ENCODE measurements around the gene MEIS2. TPM values are rescaled to one million over a fixed set of nuclear protein-coding genes. Genes with fewer than 3 reads are reported as not detected.

Gene MEIS2
- total and polyA plus RNA-seq, 2 experiments from 2014 or later = 224 to 432 TPM

GRCh38 chr15:37093480-37094332 is 6.6 kb downstream of the MEIS2 start:
- peak in 1 of 2 donors; percentile 87 for DNase-seq (ENCODE audit: low read depth in 1 of 2, low spot score in 1 of 2)
- no peak for TF ChIP-seq CTCF (IDR thresholded peaks at IDR 0.05; ENCODE audit: low read depth, low read length)
- peaks cover 85% of the 10 kb centered on the region for H3K36me3 ChIP-seq
- H3K27me3 ChIP-seq = no peaks in the 10 kb centered on the region
- peak overlapping the region; percentile 97 for H3K27ac ChIP-seq
- peak overlapping the region; percentile 98 for H3K4me3 ChIP-seq
- peaks cover 49% of the 10 kb centered on the region for H3K4me1 ChIP-seq (ENCODE audit: low read depth)
- H3K9me3 ChIP-seq (ENCODE audit: low read depth) = no peaks in the 10 kb centered on the region

- Histone ChIP-seq H3K4me1 (ENCODE audit: low read depth) (peaks cover 79% of the 10 kb centered on the region), H3K4me3 (peak overlapping the region; percentile 98), H3K27ac (peak overlapping the region; percentile 17), H3K27me3 (no peaks in the 10 kb centered on the region), H3K9me3 (ENCODE audit: low read depth) (no peaks in the 10 kb centered on the region), H3K36me3 (peaks cover 91% of the 10 kb centered on the region)
- no peak for TF ChIP-seq CTCF (IDR thresholded peaks at IDR 0.05; ENCODE audit: low read depth, low read length)
- no peak for DNase-seq (ENCODE audit: low read depth in 1 of 2, low spot score in 1 of 2)
Measured at GRCh38 chr15:37090543-37091175, 9.7 kb downstream of the MEIS2 start.

DNA sequence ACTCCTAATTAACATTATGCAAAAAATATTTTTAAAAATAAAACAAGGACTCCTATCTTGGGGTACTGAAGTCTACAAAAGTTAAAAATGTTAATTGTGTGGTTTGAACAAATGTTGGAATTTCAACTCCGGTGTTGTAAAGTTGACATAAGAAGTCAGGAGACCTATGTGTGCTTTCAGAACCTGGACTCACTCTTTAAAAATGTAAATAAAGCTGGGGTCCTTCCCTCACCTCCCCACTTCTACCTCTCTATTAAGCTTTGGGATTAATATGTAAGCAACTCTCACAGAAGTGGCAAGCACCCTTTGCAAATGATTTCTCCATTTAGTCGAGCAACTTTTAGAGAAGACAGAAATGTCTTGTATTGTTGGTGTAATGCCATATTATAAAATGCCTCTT is 11.9 kb downstream of the MEIS2 start:
- DNase-seq (ENCODE audit: low read depth in 1 of 2, low spot score in 1 of 2) = no peak
- no peaks in the 10 kb centered on the region for H3K27me3 ChIP-seq
- TF ChIP-seq CTCF (IDR thresholded peaks at IDR 0.05; ENCODE audit: low read depth, low read length) = no peak
- peak overlapping the region; percentile 76 for H3K27ac ChIP-seq
- peaks cover 97% of the 10 kb centered on the region for H3K4me1 ChIP-seq (ENCODE audit: low read depth)
- peak overlapping the region; percentile 98 for H3K4me3 ChIP-seq
- no peaks in the 10 kb centered on the region for H3K9me3 ChIP-seq (ENCODE audit: low read depth)
- peaks cover 93% of the 10 kb centered on the region for H3K36me3 ChIP-seq

- H3K4me3 ChIP-seq = no peak overlapping the region
- TF ChIP-seq CTCF (IDR thresholded peaks at IDR 0.05; ENCODE audit: low read depth, low read length) = no peak
- no peak for DNase-seq (ENCODE audit: low read depth in 1 of 2, low spot score in 1 of 2)
- H3K27me3 ChIP-seq = no peaks in the 10 kb centered on the region
- peaks cover 95% of the 10 kb centered on the region for H3K36me3 ChIP-seq
- H3K9me3 ChIP-seq (ENCODE audit: low read depth) = no peaks in the 10 kb centered on the region
- H3K27ac ChIP-seq = peak overlapping the region; percentile 76
- H3K4me1 ChIP-seq (ENCODE audit: low read depth) = peaks cover 97% of the 10 kb centered on the region
Measured at GRCh38 chr15:37087131-37087588, 13.2 kb downstream of the MEIS2 start.

DNA sequence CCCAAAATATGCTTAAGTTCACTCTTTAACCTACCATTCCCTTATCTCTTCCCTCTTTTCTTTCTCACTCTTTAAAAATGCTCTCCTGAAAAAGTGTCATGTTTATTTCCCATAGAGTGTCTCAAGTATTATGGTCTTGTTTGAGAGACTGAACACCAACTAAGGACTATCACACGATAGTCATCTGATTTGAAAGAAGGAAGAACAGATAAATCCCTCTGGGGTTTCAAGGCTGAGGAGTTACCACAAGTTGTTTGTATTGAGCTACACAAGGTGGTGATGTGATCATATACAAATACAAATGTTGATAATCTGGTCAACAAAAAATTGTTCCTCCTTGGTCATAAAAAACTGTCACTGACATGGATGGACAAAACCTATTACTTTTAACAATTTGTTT is 13.8 kb downstream of the MEIS2 start:
- H3K36me3 ChIP-seq = peaks cover 94% of the 10 kb centered on the region
- DNase-seq (ENCODE audit: low read depth in 1 of 2, low spot score in 1 of 2) = no peak
- H3K4me3 ChIP-seq = no peak overlapping the region
- no peaks in the 10 kb centered on the region for H3K27me3 ChIP-seq
- TF ChIP-seq CTCF (IDR thresholded peaks at IDR 0.05; ENCODE audit: low read depth, low read length) = no peak
- peaks cover 98% of the 10 kb centered on the region for H3K4me1 ChIP-seq (ENCODE audit: low read depth)
- H3K27ac ChIP-seq = peak overlapping the region; percentile 76
- H3K9me3 ChIP-seq (ENCODE audit: low read depth) = no peaks in the 10 kb centered on the region
